ENCODE measurements around the gene SZT2.
"Not testable (repeated sequence)": the region's sequence is repeated elsewhere in the genome, so short reads cannot be mapped to it uniquely, and the experiment has no call there.

SZT2 gene

DNA sequence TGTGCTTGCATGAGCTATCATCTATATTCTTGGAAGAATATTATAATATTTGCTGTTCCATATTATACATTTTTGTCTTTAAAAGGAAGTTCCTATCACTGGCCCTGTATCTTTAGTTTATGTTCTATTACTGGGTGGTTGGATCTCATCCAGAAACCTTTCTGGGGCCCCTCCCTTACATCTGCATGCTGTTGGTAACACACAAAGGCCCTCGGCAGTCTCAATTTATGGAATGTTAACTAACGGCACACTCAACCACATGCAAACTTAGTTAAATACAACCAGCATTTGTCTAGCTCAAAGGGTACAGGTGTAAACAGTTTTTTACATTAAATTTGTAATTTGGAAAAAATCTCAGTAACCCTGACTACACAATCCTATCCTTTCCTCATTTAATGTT is 73.8 kb downstream of the SZT2 start:
- no peak for DNase-seq

DNA sequence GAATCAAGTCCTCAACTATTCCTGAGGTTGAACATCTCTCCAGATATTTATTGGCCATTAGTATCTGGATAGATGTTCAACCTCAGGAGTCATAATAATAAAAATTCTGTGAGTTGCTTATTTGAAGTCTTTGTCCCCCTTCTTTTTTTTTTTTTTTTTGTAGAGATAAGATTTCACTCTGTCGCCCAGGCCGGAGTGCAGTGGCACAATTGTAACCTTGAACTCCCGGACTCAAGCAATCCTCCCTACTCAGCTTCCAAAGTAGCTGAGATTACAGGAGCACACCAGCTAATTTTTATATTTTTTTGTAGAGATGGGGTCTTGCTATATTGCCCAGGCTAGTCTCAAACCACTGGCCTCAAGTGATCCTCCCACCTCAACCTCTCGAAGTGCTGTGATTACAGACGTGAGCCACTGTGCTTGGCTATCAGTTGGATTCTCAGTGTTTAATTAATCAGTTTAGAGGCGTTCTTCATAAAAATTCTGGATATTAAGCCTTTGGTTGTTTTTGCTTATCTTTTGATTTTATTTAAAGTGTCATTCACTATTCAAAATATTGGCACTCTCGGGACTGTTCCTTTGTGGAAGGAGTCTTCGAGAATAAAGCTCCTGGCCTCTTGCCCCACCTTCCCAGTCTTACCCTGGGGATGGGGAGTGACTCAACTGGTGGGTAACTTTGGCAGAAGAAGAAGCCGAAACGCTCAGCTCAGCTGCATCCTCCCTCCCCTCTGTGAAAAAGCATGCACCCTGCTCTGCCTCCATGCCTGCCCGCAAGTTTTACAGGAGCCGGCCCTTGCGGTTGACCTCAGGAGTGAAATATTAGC is 75.2 kb downstream of the SZT2 start:
- DNase-seq = no peak

DNA sequence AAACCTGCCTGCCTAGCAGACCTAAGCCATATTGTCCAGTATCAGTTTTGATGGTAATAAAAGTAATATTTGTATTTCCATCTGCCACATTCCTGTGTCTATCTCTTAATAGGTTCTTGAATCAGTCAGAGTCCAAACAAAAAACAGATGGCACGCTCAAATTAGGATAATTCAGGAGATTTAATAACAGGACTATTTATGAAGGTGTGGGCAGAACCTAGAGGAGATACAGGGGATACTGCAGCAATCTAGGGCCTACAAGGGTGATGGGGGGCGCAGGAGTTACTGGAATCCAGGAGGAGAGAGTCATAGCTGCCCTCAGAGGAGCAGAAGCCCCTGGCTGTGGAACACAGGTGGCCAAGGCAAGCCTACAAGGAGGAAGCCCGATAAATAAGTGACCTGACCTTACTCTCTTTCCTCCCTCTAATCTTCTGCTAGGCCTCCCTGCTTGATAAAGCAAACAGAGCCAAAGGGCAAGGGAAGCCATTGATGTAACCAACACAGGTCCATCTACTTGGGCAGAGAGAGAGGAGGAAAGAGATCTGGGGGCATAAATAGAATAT is 75.9 kb downstream of the SZT2 start:
- DNase-seq = no peak

DNA sequence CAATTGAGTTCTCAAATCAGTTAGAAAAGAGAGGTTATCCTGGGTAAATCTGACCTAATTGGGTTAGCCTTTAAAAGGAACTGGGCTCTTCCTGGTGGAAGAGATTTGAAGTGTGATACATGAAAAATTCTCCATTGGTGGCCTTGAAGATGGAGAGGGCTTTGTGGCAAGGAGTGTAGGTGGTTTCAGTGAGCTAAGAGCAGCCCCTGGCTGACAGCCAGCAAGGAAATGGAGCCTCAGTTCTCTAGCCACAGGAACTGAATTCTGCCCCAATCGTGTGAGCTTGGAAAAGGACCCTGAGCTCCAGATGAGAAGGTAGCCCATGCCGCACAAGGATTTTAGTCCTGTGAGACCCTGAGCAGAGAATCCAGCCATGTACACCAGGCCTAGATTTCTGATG is 76.7 kb downstream of the SZT2 start:
- DNase-seq = no peak

DNA sequence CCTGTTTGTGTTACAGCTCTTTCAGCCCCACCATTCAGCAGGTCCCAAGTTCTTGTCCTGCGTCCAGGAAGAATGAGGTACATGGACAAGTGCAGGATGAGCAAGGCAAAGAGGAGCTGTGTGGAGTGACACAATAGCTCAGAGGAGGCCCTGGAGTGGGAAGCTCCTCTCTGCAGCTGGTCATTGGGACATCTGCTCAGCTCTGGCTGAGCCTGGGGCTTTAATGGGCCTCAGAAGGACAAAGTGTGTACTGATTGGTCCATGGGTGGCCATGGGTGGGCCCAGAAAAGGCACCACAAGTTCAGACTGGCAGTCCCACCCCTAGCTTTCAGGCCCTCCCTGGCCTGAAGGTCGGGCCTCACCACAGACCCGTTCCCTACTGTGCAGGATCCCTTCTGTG is 78.7 kb downstream of the SZT2 start:
- no peak for DNase-seq

DNA sequence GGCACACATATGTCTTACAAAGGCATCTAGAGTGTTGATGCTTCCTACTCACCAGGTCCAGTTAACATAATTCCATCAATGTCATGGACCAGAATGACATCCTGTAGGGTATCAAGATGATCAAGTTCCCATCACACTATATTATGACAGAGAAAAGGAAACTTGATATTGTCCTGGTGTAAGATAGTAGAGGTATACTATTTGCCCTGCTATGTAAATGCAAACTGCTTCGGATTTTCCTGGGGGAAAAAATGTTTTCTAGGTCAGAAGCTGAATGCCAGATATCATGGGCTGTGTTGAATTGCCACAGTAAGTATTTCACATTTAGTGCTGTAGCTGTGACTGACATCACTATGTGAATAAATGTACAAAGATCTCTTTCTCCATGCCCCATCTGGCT is 80.2 kb downstream of the SZT2 start:
- DNase-seq = no peak

DNA sequence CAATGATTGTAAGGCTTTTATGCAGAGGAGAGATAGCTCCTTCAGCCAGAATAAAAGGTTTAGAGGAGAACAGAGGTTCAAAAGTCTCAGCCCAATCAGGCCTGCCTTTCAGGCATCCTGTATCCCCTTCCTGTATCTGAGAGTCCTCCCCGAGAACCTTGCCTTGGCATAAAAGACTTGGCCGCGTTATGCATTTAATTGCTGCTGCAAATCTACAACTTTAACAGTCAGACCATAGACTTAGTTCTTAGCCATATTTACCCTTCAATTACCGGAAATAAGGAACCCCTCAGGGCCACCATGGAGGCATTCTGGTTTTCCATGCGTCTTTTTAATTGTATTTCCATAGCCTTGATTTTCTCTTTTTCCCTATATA is 82.4 kb downstream of the SZT2 start:
- DNase-seq = no peak

DNA sequence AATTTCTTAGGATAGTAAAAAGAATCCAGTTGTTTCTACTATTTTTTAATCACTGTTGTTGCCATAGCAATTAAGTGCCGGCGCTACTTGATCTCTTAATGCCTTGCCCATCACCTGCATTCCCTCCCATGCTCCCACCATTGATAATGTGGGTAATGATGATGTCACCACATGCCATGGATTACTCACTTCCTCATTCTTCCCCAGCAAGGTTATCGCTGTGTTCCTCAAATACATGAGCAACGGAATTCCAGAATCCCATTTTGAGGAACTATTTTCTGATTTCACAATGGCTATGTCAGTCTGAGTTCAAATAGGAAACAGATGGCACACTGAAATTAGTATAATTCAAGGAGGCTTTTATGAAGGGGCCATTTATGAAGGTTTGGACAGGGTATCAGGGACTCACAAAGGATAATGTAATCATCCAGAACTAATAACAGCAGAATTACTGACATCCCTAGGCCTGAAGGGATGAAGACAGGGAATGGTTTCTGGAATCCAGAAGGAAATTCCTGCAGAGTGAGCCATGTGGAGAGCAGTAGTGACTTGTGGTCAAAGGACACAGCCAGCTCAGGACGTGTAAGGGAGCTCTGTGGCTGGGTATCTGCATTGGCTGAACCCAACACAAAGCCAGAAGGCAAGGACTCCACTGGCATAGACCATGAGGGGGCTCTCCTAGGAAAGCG is 82.9 kb downstream of the SZT2 start:
- not testable (repeated sequence) for DNase-seq

DNA sequence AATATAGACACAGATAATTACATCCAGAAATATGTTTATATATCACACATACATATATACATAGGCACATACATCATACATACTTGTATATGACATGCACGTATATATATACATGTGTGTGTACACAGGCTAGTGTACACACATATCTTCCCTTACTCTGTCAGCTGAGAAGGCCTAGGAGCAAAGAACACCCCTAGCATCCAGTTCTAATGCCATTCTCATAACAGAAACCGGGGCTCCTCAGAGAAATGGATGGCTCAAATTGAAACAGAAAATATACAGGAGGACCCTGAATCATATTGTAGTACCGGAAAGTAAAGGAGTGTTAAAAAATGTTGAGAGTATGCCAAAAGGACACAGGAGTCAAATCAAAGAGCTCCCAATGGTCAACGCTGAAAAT is 83.8 kb downstream of the SZT2 start:
- no peak for DNase-seq

DNA sequence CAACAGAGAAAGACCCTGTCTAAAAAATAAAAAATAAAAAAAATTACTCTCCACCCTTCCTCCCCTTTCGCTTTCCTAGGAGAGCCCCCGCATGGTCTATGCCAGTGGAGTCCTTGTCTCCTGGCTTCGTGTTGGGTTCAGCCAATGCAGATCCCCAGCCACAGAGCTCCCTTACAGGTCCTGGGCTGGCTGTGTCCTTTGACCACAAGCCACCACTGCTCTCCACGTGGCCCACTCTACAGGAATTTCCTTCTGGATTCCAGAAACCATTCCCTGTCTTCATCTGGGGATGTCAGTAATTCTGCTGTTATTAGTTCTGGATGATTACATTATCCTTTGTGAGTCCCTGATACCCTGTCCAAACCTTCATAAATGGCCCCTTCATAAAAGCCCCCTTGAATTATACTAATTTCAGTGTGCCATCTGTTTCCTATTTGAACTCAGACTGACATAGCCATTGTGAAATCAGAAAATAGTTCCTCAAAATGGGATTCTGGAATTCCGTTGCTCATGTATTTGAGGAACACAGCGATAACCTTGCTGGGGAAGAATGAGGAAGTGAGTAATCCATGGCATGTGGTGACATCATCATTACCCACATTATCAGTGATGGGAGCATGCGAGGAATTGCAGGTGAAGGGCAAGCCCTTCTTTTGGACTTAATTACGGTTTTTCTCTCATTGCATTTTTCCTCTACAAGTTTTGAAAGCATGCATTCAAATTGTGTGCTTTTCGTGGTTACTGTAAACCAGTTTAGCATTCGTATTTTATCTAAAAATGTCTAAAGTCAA is 86.1 kb downstream of the SZT2 start:
- DNase-seq = not testable (repeated sequence)

DNA sequence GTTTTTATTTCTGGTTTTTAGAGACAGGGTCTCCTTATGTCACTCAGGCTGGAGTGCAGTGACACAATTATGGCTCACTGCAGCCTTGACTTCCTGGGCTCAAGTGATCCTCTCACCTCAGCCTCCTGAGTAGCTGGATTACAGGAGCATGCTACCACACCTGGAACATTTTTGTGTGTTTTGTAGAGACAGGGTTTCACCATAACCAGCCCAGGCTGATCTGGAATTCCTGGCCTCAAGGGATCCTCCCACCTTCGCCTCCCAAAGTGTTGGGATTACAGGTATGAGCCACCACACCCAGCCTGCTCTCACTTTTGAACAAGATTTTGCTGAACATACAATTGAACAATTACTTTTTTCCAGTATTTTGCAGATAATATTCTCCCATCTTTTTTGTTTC is 88.0 kb downstream of the SZT2 start:
- no peak for DNase-seq

DNA sequence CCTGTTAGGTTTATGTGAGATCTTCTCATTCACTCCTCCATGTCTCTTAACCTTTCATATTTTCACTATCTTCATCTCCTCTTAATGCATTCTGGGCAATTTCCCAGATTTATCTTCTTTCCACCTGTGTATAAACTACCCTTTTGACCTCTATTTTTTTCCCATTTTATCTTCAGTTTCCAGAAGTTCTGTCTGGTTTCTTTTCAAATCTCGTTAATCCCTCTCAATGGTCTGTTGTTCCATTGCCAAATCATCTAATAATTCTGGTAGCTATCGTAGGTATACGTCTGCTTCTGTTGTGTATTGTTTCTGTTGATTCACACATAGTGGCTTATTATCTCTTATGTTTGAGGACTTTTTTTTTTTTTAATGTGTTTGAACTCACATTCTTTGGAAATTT is 89.7 kb downstream of the SZT2 start:
- no peak for DNase-seq

DNA sequence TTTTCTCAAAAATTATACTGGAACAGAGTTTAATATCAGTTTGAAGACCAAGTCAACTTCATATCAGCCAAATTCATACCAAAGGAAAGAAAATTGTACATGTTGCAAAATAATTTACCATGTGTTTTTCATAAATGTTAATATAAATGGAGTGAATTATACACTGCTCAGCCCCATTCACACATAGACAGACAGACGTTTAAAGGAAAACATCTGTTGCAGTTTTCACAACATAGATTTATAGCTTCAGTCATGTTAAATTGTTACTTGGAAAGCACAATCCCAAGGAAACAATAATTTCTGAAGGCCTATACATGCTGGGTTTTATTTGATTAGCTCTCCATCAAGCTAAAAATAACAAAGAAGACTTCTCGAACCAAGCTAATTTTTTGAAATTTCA is 91.8 kb downstream of the SZT2 start:
- no peak for DNase-seq

DNA sequence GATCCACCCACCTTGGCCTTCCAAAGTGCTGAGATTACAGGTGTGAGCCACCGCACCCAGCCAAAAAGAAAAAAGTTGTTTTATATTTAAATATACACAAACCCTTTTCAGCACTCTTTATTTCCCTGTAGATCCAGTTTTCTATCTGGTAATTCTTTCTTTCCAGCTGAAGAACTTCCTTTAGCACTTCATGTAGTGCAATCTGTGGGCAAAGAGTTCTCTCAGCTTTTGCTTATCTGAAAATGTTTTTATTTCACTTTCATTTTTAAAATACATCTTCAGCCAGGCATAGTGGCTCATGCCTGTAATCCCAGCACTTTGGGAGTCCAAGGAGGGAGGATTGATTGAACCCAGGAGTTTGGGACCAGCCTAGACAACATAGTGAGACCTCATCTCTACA is 92.5 kb downstream of the SZT2 start:
- DNase-seq = no peak

DNA sequence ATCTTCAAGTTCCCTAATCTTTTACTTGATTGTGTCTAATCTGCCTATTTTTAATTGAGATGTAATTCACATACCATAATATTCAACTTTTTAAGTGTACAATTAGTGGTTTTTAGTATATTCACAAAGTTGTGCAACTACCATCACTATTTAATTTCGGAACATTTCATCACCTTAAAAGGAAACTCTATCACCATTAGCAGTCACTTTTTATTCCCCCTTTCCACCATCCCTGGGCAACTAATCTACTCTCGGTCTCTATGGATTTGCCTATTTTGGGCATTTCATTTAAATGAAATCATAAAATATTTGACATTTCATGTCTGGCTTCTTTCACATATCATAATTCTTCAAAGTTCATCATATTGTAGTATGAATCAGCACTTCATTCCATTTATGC is 94.7 kb downstream of the SZT2 start:
- no peak for DNase-seq

DNA sequence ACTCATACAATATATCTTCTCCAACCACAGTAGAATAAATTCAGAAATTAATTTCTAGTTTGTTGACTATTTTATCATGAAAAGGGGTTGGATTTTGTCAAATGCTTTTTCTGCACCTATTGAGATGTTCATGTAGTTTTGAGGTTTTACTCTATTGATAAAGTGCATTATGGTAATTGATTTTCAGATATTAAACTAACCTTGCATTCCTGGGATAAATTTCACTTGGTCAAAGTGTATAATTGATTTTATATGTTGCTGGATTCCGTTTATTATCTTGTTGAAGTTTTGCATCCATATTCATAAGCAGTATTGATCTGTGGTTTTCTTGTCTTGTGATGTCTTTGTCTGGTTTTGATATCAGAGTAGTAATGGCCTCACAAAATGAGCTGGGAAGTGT is 98.5 kb downstream of the SZT2 start:
- DNase-seq = no peak

DNA sequence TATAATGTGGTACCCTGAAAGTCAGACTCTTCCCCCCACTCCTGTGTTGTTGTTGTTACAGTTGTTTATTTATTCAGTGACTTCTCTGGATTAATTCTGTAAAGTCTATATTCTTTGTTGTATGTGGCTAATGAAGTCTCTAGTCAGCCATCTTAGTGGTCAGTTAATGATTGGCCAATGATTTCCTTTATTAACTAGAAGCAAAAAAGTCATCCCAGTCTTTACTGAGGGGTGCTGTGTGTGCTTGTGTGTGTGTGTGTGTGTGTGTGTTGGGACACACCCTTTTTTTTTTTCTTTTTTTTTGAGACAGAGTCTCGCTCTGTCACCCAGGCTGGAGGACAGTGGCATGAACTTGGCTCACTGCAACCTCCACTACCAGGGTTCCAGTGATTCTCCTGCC is 101.4 kb downstream of the SZT2 start:
- no peak for DNase-seq

DNA sequence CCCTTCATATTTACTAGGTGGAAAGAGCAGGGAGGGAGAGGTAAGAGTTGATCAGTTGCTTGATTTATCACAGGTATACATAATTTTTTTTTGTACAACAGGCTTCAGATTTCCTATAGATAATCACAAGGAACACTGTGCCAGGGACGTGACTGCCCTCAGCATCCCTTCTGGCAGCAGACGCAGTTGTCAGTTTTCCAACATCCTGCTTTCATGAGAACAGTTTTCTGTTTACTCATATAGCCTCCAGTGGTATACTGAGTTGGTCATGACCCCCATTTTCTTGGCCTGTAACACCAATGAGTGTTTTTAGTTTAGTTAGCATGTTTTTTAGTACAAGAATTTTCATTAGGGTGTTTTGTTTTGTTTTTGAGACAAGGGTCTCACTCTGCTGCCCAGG is 103.1 kb downstream of the SZT2 start:
- no peak for DNase-seq

DNA sequence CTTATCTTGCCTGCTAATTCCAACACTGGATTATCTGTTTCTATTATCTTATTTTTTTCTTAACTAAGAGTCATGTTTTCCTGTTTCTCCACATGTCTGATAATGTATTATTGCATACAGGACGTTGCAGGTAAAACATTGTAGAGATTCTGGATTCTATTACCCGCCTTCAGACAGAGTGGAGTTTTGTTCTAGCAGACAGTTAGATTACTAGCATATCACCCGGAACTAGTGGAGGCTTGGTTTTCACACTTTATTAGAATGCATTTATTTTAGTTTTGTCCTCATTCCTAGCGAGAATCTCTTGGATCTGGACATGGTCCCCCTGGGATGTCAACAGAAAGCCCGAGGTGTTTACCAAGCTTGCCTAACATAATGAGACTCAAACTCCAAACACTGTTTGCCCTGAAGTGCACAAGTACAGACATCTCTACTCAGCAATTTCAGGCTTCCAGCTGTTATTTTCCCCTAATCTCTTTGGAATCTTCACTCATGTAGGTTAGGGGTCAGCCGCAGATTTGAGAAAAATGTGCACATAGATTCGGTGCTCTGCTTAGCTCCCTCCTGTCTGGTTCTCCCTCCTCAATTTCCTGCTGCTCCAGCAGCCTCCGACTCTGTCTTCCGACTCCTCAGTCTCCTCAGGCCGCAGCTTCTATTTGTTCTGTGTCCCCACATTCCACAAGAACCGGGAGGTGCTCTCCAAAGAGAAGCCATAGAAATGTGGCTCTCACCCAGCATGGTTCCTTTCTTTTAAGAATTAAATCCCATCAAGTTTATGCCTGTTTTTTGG is 104.2 kb downstream of the SZT2 start:
- no peak for DNase-seq

DNA sequence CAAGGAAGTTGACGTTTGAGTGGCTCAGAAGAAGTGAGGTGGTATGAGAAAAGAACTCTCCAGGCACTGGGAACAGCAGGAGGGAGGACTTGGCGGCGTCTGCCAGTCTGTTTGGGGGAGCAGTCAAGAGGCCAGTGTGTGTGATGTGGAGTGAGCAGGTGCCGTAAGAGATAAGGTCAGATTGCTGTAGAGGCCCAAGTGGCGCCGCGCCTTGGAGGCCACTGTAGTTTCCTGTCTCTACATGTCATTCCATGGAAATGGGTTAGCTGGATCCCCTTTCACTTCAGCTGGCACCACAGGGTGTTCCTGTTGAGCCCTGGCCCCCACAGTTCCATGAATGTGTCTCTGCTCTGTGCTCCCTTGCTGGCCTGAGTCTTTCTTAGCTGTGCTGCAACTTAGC is 105.5 kb downstream of the SZT2 start:
- no peak for DNase-seq

DNA sequence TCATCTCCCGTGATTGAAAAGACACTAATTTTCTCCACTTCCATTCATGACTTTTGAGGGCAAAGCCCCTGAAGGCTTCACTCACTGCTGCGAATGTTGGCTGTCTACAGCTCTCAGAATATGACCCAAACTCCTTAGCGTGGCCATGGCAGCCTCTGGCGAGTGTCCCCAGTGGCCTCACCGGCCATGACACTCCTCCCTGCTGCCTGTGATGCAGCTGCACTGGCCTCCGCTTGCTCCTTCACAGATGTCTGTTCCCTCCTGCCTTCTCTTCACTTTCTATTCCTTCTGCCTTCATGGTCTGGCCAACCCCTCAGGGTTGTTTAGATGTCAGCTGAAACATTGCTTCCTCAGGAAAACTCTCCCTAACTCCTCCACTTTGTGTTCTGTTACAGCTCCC is 110.2 kb downstream of the SZT2 start:
- DNase-seq = no peak

DNA sequence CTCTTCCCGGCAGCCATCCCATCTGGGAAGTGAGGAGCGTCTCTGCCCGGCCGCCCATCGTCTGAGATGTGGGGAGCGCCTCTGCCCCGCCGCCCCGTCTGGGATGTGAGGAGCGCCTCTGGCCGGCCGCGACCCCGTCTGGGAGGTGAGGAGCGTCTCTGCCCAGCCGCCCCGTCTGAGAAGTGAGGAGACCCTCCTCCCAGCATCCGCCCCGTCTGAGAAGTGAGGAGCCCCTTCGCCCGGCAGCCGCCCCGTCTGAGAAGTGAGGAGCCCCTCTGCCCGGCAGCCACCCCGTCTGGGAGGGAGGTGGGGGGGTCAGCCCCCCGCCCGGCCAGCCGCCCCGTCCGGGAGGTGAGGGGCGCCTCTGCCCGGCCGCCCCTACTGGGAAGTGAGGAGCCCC is 112.1 kb downstream of the SZT2 start:
- DNase-seq = not testable (repeated sequence)

DNA sequence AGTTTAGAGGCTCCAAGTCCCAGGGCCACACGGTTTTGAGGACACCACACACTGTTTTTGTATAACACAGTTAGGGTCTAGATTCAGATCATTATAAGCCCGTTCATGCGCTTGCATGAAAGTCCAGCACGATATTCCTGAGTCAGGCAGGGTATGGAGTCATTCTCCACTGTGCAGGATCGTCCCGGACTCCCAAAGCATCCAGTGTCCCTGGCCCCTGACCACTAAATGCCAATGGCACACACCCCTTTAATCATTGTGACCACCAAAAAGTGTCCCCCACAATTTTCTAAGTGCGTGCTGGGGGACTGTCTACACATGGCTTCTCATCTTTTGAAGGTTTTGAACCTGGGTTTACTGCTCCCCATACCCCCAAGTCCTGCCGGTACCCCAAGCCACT is 113.8 kb downstream of the SZT2 start:
- DNase-seq = no peak

All from activated CD8-positive, alpha-beta memory T cell treated with anti-CD3 and anti-CD28 coated beads, Interleukin-2, amount 50 U/mL, for 4 hours (primary cell).